ENCODE measurements around the gene SV2A. TPM values are rescaled to one million over a fixed set of nuclear protein-coding genes. Genes with fewer than 3 reads are reported as not detected.
"Not testable (repeated sequence)": the region's sequence is repeated elsewhere in the genome, so short reads cannot be mapped to it uniquely, and the experiment has no call there.

The SV2A gene
- total RNA-seq, 1 experiment from 2014 or later: not detected

- DNase-seq (ENCODE audit: low read depth): peak; percentile 86
- in situ Hi-C loops (cut with HindIII; ENCODE audit: low pct_unique_long_range_greater_than_20kb, low sequenced_read_pairs): no loop called here
Measured at GRCh38 chr1:149899460-149900284, 18.0 kb downstream of the SV2A start, which contains the start of gene BOLA1. Gene BOLA1, plus strand, starts transcription at chr1:149899568. Its CDS starts 492 bp downstream, at chr1:149900060.

DNA sequence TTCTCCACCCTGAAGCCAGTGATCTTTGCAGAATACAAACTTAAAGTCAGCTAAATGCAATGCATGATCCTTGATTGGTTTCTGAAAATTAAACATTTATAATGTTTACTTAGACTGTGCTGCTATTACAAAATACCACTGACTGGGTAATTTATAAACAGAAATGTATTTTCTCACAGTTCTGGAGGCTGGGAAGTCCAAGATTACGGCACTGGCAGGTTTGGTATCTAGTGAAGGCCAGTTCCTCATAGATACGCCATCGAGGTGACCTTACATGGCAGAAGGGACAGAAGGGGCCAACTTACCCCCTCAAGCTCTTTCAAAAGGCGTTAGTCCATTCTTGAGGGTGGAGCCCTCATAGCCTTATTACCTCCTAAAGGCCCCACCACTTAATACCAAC lies 21.1 kb downstream of the SV2A start:
- in situ Hi-C loops (cut with HindIII; ENCODE audit: low pct_unique_long_range_greater_than_20kb, low sequenced_read_pairs): no loop called here

GRCh38 chr1:149888999-149889289 lies 28.7 kb downstream of the SV2A start:
- in situ Hi-C loops (cut with HindIII; ENCODE audit: low pct_unique_long_range_greater_than_20kb, low sequenced_read_pairs): no loop called here
- DNase-seq (ENCODE audit: low read depth): no peak

More for the DNA sequence above, 21.1 kb downstream of the SV2A start:
- DNase-seq (ENCODE audit: low read depth): no peak

DNA sequence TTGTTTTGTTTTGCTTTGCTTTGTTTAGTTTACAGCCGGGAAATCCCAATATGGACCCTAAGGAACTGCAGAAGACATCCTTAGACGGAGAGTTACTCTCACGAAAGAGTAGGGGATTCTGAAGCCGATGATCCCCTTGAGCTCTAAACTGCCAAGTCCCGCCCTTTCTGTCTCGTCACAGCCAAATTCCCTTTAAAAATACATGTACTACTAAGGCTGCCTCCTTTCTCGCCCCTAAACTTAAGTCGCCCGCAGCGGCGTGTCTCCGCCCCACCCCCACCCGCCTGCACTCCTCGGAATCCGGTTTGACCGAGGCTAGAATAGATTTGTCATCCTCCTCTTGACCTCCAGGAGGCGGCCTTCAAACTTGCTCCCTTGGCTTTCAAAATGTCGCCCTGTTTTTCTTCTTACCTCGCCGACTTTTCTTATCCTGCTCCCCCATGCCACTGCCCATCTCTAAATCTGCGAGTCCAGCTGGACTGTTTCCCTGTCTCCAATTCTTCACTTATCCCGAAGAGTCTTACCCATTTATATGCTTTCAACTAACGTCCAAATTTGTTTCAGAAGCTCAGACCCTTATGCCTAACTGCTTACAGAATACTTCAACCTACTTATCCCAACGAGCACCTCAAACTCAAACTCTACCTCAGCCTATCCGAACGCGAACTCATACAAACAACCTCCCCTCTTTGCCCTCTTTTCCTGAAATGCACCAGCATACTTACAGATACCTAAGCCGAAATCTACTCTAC lies 29.2 kb downstream of the SV2A start:
- in situ Hi-C loops (cut with HindIII; ENCODE audit: low pct_unique_long_range_greater_than_20kb, low sequenced_read_pairs): no loop called here
- no peak for DNase-seq (ENCODE audit: low read depth)

GRCh38 chr1:149887456-149888246 lies 30.0 kb downstream of the SV2A start:
- peak; percentile 97 for DNase-seq (ENCODE audit: low read depth)
- in situ Hi-C loops (cut with HindIII; ENCODE audit: low pct_unique_long_range_greater_than_20kb, low sequenced_read_pairs): no loop called here

DNA sequence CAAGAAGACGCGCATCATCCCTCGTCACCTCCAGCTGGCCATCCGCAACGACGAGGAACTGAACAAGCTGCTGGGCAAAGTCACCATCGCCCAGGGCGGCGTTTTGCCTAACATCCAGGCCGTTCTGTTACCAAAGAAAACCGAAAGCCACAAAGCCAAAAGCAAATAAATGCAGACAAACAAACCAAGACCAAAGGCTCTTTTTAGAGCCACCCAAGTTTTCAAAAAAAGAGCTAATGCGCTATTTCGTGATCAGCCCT lies 30.5 kb downstream of the SV2A start:
- in situ Hi-C loops (cut with HindIII; ENCODE audit: low pct_unique_long_range_greater_than_20kb, low sequenced_read_pairs): not testable (repeated sequence)

GRCh38 chr1:149886396-149887195 lies 31.0 kb downstream of the SV2A start:
- in situ Hi-C loops (cut with HindIII; ENCODE audit: low pct_unique_long_range_greater_than_20kb, low sequenced_read_pairs): no loop called here
- peak; percentile 98 for DNase-seq (ENCODE audit: low read depth)

More for the DNA sequence above, 30.5 kb downstream of the SV2A start:
- not testable (repeated sequence) for DNase-seq (ENCODE audit: low read depth)

- in situ Hi-C loops (cut with HindIII; ENCODE audit: low pct_unique_long_range_greater_than_20kb, low sequenced_read_pairs): not testable (repeated sequence)
Measured at GRCh38 chr1:149886121-149886395, 31.6 kb downstream of the SV2A start.

DNA sequence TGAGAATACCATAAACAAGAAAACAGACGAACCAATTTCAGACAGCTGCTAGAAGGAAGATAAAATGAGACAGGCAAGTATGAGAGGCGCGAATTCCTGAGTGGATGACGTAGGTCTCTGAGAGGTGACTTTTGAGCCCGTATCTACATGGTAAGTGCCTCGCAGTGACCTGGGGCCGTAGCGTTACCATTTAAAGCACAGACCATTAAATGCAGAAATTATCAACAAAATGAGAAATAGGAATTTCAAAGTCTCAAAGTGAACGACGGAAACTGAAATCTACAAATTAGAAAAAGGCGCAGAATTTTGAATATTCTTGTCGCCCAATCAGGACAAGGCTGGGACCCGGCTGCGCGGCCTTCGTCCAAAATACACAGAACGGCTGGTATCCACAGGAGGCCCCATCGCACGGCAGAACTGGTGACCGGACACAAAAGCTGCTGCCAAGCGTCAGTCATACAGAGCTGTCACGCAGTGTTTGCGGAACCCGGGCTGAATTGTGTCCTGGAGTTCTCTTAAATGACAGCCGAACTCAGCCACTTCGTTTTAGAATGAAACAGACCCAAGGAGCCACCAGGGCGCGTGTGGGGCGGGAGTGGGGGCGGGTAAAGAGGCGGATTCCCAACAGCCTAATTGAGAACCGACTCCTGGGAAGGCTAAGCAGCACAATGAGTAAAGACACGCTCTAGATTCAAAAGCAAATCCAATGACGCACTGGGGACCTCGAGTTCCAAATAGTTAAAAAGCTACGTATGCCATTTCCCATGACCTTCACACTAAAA lies 32.1 kb downstream of the SV2A start:
- in situ Hi-C loops (cut with HindIII; ENCODE audit: low pct_unique_long_range_greater_than_20kb, low sequenced_read_pairs): no loop called here
- DNase-seq (ENCODE audit: low read depth): peak; percentile 89

More at GRCh38 chr1:149886121-149886395, 31.6 kb downstream of the SV2A start:
- DNase-seq (ENCODE audit: low read depth): not testable (repeated sequence)

GRCh38 chr1:149884433-149885338 lies 33.0 kb downstream of the SV2A start:
- in situ Hi-C loops (cut with HindIII; ENCODE audit: low pct_unique_long_range_greater_than_20kb, low sequenced_read_pairs): no loop called here
- peak; percentile 66 for DNase-seq (ENCODE audit: low read depth)

GRCh38 chr1:149883598-149884247 lies 33.9 kb downstream of the SV2A start:
- in situ Hi-C loops (cut with HindIII; ENCODE audit: low pct_unique_long_range_greater_than_20kb, low sequenced_read_pairs): no loop called here

DNA sequence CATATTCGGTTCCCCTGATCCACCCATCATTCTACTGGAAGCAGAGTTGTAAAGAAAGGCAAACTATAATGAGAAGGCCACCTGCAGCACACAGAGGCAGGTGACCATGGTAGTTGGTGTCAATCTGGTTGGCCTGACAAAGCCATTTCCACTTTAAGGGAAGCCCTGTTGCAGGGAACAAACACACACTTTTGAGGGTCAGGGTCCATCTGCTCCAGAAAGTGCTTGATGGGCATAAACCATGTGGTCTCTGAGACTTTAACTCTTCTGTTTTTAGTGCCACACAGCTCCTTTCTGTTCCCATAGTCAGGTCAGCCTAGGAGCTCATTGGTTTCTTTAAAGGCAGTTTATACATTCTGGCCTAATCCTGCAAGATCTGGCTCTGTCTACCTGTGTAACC lies 35.8 kb downstream of the SV2A start:
- no peak for DNase-seq (ENCODE audit: low read depth)
- in situ Hi-C loops (cut with HindIII; ENCODE audit: low pct_unique_long_range_greater_than_20kb, low sequenced_read_pairs): no loop called here

More at GRCh38 chr1:149883598-149884247, 33.9 kb downstream of the SV2A start:
- DNase-seq (ENCODE audit: low read depth): no peak

DNA sequence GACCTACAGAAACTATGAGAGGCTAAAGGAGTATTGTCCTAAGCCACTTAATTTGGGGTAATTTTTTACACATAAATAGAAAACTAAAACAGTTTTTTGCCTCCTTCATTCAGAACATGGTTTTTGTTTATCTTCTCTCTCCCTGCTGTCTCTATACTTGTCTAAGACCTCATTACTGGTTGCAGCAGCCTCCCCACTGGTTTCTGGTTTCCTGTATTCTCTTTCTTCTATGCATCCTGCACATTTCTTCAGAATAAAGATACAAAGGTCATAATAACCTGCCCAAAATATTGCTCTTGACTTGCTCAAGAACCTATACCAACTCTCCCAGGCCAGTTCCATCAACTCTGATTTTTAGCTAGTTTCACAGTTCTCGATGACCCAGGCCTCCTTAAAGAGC lies 38.1 kb downstream of the SV2A start:
- DNase-seq (ENCODE audit: low read depth): no peak
- in situ Hi-C loops (cut with HindIII; ENCODE audit: low pct_unique_long_range_greater_than_20kb, low sequenced_read_pairs): no loop called here

DNA sequence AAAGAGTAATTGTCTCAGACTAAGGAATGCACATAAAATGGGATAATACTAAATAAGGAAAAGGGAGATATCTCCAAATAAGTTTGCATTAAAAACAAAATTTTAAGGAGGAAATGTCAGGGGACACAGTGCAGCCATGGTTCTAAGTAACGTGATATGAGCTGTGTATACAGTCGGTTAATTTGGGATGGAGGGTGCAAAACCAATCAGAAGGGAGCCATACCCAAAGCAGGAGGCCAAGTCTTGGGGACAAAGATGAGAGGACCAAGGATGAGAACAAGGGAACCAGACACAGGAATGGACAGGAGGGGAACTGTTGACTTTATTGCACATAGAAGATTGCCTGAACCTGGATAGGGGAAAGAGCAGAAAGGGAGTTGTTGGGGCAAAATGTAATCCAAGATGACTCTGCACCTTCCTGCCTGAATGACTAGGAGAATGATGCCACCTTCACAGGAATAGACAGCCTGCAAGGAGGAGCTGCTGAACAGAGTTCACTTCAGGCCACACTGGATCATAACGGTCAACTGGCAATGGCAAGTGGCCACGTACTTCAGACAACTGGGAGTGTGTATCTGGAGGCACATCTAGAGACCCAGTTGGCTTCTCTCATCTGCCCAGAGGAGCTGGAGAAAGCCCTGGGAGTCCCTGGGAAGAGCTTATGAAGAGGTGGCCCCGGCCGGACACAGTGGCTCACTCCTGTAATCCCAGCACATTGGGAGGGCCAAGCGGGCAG lies 40.3 kb downstream of the SV2A start:
- in situ Hi-C loops (cut with HindIII; ENCODE audit: low pct_unique_long_range_greater_than_20kb, low sequenced_read_pairs): no loop called here
- DNase-seq (ENCODE audit: low read depth): no peak

GRCh38 chr1:149873060-149873459 lies 44.6 kb downstream of the SV2A start:
- in situ Hi-C loops (cut with HindIII; ENCODE audit: low pct_unique_long_range_greater_than_20kb, low sequenced_read_pairs): not testable (repeated sequence)

DNA sequence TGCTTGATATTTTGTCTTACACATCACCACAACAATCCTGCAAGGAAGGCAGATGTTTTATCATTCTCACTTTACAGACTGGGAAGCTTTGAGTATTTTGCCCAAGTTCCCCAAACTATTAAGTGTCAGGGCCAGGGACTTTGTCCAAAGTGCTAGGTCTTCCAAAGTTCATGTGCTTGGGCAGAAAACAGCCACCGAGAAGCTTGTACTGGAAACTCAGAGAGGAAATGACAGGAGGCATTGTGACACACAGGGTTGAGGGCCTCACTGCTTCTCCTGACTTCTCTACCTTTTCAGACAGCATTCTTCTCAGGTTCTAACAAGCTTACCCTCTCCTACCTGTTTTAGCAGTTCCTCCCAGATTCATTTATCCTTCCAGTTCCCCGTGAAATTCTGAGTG lies 50.8 kb downstream of the SV2A start:
- DNase-seq (ENCODE audit: low read depth); in situ Hi-C loops (cut with HindIII; ENCODE audit: low pct_unique_long_range_greater_than_20kb, low sequenced_read_pairs): not testable (repeated sequence)

More at GRCh38 chr1:149873060-149873459, 44.6 kb downstream of the SV2A start:
- DNase-seq (ENCODE audit: low read depth): not testable (repeated sequence)
